ENCODE data around the gene PTPRN.
"Not testable (repeated sequence)": the region's sequence is repeated elsewhere in the genome, so short reads cannot be mapped to it uniquely, and the experiment has no call there.

Gene PTPRN

GRCh38 chr2:219266886-219267285 is 42.3 kb downstream of the PTPRN start:
- DNase-seq: no peak

GRCh38 chr2:219266232-219266631 is 43.0 kb downstream of the PTPRN start:
- DNase-seq: no peak

- no peak for DNase-seq
Measured at GRCh38 chr2:219261024-219261855, 48.0 kb downstream of the PTPRN start.

DNA sequence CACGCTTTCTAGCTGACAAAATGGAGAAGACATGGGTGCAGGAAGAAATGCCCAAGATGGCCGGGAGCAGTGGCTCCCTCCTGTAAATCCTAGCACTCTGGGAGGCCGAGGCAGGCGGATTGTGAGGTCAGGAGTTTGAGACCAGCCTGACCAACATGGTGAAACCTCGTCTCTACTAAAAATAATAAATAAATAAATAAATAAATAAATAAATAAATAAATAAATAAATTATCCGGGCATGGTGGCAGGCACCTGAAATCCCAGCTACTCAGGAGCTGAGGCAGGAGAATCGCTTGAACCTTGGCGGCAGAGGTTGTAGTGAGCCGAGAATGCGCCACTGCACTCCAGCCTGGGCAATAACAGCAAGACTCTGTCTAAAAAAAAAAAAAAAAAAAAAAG is 50.3 kb downstream of the PTPRN start:
- not testable (repeated sequence) for DNase-seq

DNA sequence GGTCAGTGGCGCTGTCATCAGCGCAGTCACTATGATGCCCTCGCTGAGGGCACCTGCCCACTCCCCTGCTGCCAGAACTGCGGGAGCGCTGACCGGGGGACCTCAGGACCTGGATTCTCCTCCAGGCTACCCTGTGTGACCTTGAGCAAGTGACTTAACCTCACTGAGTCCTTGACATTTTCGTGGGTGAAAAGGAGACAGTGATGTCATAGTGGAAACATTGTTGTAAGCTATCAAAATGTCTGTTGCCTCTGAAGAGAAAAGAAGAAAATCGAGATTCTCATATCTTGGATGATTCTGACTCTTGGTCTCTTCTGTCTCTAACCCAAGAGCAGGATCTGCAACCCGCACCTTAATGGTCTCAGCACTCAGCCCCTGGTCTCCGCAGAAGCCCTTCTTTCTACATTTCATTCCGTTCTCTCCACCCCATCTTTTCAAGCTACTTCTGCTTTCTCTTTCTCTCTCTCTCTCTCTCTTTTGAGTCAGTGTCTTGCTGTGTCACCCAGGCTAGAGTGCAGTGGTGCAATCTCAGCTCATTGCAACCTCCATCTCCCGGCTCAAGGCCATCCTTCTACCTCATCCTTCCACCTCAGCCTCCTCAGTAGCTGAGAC is 54.5 kb downstream of the PTPRN start:
- no peak for DNase-seq

GRCh38 chr2:219253753-219254589 is 55.2 kb downstream of the PTPRN start, which contains the start of gene TUBA4A:
TUBA4A (minus strand) TSS chr2:219253918; CDS start chr2:219253858, 60 bp downstream.
- DNase-seq: peak; percentile 45

DNA sequence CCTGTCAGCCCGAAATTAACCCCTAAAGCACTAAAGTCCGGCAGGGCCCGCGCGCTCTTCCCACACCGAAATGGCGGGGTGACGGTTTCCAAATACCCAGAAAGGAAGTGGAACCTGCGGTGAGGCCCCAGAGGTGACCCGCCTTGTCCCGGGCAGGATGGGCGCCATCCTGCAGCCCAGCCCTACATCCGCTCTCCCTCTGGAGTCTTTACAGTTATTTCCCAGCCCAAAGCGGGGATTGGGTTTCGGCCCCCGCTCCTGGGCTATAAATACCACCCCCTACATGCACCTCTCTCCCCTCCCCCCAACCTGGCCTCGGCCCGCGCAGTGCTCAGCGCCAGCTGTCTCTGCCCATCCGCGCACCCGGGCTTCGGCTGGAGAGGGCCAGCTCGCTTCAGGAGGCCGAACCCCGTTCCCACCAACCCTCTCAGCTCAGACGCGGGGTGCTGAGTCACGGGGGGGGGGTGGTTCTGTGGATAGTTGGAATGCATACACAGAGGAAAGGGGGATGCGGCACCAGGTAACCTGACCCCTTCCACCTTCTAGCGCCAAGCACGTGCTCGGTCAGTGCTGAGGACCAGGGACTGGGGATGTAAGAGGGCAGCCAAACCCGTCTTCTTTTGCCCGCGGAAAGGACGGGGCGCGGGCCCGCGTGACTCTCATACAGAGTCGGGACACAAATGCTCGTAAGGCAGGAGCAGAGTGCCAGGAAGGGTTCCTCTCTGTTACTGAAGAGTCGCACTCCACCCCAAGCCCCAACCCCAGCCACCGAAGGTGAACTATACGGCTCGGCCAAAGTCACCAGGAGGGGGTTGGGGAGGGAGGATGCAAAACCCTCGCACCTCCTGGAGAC is 56.1 kb downstream of the PTPRN start, which contains the start of gene TUBA4B:
TSS of gene TUBA4B (plus strand) at position 344 of the 853 bp plus-strand sequence. CDS start at position 509, 165 bp downstream.
- DNase-seq: peak; percentile 23

GRCh38 chr2:219252570-219252899 is 56.7 kb downstream of the PTPRN start:
- DNase-seq: no peak

DNA sequence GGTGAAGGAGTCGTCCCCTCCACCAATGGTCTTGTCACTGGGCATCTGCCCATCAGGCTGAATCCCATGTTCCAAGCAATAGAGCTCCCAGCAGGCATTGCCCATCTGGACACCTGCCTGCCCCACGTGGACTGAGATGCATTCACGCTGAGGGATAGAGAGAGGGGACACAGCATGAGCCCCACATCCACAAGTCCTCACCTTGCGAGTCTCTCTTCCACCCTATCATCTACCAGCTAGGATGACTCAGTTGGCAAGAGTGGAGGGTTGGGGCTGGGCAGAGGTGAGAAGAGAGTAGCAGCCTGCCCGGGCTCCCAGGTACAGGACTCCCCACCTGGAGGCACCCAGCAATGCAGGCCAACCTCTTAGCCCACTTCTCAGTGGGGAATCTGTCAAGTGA is 57.1 kb downstream of the PTPRN start:
- DNase-seq: no peak

GRCh38 chr2:219251656-219252055 is 57.5 kb downstream of the PTPRN start:
- DNase-seq: no peak

- DNase-seq: no peak
Measured at GRCh38 chr2:219250049-219250781, 59.0 kb downstream of the PTPRN start.

DNA sequence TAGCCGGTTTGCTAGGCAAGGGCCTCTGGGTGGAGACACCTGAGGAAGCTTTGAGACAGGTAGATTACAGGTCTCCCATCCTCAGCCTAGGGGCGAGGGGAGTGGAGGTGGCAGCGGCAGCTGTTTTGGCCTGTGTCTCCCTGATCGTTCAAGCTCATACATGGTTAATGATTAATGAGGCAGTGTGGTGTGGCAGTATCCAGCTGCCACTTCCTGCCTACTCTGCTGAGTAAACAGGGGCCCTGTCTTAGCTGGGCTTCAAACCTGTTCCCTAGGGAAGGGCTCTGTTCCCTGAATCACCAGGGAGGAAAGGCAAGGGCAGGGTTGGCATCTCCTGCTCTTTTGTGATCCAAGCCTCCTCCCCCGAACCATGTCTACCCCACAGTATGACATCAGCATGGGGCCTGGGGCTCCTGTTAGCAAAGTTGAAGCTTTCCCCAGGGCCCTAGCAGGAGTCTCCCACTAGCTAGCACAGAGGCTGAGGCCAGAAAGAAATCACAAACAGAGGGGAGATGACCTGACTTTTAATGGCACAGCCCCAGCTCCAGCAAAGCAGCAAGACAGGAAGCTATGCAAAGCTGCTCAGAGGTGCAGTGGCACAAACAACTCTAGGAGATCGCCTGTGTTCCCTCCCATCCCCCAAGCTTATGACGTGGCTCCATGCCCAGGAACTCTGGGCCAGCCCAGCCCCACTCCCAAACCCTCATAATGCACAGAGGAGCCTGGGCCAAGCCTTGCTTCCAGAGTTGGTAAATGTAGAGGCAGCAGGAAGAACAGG is 59.8 kb downstream of the PTPRN start:
- no peak for DNase-seq

DNA sequence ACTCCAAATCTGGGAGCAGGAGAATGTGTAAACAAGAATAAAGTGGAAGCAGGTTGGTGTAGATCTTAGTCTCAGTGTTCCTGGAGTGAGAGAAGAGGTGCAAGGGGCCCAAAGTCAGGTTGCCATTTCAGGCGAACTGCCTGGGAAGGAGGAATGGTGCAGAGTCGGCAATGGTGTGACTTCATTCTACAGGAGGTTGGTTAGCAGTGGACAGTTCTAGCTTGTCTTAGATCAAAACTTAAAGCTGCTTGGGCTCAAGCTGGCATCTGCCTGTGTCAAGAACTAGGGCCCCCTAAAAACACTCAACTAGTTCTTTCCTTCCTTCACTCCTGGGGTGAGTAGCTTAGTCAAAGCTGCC is 60.4 kb downstream of the PTPRN start:
- DNase-seq: no peak

DNA sequence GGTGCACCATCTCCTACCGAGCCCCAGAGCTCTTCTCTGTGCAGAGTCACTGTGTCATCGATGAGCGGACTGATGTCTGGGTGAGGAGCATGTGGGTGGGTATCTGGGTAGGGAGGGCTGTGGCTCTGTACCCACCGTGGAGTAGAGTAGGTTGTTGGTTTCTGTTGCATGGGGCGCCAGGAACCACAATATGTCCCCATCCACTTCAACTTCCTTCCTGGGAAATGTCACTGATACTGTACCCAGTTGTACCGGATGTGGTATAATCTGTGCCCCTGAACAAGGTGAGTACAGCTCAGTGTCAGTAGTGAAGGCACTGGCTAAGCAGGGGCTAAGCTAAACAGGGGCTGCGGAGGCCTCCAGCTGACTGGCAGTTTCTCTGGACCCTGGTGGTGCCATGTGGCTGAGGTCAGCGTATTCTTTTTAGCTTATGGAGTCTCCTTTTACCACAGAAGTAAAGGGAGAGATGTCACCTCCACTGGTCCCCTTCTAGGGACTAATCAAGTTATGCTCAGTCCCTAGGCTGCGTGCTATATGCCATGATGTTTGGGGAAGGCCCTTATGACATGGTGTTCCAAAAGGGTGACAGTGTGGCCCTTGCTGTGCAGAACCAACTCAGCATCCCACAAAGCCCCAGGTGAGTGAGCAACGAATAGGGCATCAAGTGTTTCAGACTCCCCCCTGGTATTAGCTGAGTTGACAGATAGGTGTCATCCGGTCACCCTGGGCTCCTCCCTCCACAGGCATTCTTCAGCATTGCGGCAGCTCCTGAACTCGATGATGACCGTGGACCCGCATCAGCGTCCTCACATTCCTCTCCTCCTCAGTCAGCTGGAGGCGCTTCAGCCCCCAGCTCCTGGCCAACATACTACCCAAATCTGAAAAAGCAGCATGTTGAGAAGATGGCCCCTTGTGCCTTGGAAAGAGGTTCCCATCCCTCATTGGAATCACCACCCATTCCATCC is 61.2 kb downstream of the PTPRN start:
- no peak for DNase-seq

DNA sequence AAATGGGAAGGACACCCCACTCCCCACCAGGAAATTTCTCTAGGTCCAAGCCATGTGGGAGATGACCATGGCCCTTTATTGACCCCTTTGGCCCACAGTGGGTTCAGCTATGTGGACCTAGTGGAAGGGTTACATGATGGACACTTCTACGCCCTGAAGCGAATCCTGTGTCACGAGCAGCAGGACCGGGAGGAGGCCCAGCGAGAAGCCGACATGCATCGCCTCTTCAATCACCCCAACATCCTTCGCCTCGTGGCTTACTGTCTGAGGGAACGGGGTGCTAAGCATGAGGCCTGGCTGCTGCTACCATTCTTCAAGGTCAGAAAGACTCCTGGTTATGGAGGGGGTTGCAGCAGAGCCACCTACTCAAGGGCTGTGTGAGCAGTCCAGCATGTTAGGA is 62.6 kb downstream of the PTPRN start:
- DNase-seq: no peak

DNA sequence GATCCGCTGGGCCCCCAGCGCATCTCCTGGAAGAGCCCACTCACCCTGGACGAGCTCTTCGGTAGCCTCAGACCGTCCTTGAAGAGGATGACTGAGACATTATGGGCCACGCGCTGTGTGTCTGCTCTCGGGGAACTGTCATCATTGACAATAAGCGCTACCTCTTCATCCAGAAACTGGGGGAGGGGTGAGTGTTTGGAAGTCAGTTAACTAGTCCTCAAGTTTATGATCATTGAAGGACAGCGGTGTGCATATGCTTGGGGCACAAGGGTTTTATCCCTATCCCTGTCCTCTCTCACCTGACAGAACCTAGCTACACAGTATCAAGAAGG is 63.3 kb downstream of the PTPRN start:
- no peak for DNase-seq

DNA sequence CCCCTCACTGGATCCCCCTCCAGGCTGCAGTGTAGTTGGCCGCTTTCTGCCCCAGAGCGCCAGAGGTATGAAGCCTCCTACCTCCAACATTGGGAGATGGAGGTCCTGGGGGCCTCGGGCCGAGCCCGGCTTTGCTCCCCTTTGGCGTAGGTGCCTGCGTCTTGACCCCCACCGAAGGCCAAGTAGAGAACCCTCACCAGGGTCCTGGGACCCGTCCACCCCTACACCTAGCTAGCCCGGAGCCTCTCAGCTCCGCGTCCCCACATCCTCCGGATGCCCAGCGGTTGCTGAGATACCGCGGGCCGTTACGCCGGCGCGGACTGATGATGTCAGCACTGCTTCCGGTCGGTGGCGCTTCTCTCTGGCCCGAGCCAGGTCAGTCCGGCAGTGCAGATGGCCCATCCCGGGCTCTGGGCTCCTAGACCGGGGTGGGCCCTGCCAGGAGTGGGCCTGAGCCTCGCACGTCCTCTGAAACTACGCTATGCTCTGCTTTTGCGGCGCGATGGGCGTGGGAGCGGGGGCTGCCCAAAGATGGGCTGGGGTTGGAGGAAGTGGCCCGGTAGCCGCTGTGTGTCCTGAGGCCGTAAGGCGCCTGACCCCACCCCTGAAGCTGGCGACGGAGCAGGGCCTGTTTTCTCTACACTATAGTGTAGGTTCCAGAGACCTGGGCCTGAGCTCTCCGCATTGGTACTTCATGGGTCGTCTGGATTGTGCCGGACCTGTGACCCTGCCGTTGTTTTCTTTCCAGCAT is 63.9 kb downstream of the PTPRN start, which contains the start of the genes GLB1L and STK16:
TSS of gene GLB1L (minus strand) at position 297 of the 751 bp plus-strand sequence. CDS start 1,871 bp downstream, outside the sequence.
TSS of gene STK16 (plus strand) at position 332 of the 751 bp plus-strand sequence. CDS start 521 bp downstream, outside the sequence.
- DNase-seq: peak; percentile 78

DNA sequence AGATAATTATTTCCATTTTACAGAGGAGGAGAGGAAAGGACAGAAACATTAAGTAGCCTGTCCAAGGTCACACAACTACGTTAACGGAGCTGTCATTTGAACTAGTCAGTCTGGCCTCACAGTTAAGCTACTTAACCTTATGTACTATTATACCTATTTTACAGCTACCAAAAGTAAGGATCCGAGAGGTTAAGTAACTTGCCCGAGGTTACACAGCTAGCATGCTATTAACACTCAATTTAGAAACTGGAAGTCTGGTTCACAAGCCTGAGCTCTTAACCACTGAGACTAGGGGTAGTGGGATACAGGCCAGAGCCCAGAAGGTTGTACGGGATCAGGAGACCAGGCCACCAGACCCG is 64.4 kb downstream of the PTPRN start:
- no peak for DNase-seq

- no peak for DNase-seq
Measured at GRCh38 chr2:219243291-219243761, 65.9 kb downstream of the PTPRN start.

Measured in DMS79 treated with DMSO at 0.1 percent for 48 hours (cell line).